H9 (cell line): ENCODE data around the gene ZNF691. TPM values are rescaled to one million over a fixed set of nuclear protein-coding genes. Genes with fewer than 3 reads are reported as not detected.

Experiments used
- DNase-seq: peaks from one replicate; pipeline ENCODE4 v3.0.0-alpha.2; 2017
- H2AFZ ChIP-seq: one replicate; pipeline ENCODE4 v1.6.1; 2013; ENCODE audit warnings: mild to moderate bottlenecking, low read length, control low read depth, moderate library complexity
- H2AK5ac ChIP-seq: 2 replicates; pipeline ENCODE4 v1.6.1; 2013; ENCODE audit warnings: low read length, control low read depth, mixed read lengths; ENCODE audit not compliant: insufficient read length
- H2BK120ac ChIP-seq: one replicate; pipeline ENCODE4 v1.6.1; 2013; ENCODE audit warnings: low read depth, mild to moderate bottlenecking, low read length, control low read depth, inconsistent platforms; ENCODE audit not compliant: poor library complexity, severe bottlenecking
- H2BK12ac ChIP-seq: 2 replicates; pipeline ENCODE4 v1.6.1; 2013; ENCODE audit warnings: low read length, control low read depth, mixed read lengths, low read depth; ENCODE audit not compliant: insufficient read length
- H2BK15ac ChIP-seq: 2 replicates; pipeline ENCODE4 v1.6.1; 2013; ENCODE audit warnings: low read depth, low read length, control low read depth
- H2BK20ac ChIP-seq: one replicate; pipeline ENCODE4 v1.6.1; 2013; ENCODE audit warnings: low read depth, mild to moderate bottlenecking, low read length, control low read depth, inconsistent platforms; ENCODE audit not compliant: poor library complexity, severe bottlenecking
- H2BK5ac ChIP-seq: 2 replicates; pipeline ENCODE4 v1.6.1; 2013; ENCODE audit warnings: low read length, control low read depth, mixed read lengths; ENCODE audit not compliant: insufficient read length
- H3K14ac ChIP-seq: 2 replicates; pipeline ENCODE4 v1.6.1; 2013; ENCODE audit warnings: low read length, control low read depth; ENCODE audit not compliant: insufficient read depth
- H3K18ac ChIP-seq: 2 replicates; pipeline ENCODE4 v1.6.1; 2013; ENCODE audit warnings: low read depth, mild to moderate bottlenecking, mixed read lengths, low read length, control low read depth; ENCODE audit not compliant: insufficient read length
- H3K23ac ChIP-seq: 2 replicates; pipeline ENCODE4 v1.6.1; 2013; ENCODE audit warnings: low read length, control low read depth, mixed read lengths, low read depth; ENCODE audit not compliant: insufficient read length
- H3K23me2 ChIP-seq: 2 replicates; pipeline ENCODE4 v1.6.1; 2013; ENCODE audit warnings: low read depth, mild to moderate bottlenecking, mixed read lengths, low read length, control low read depth; ENCODE audit not compliant: insufficient read length, poor library complexity, severe bottlenecking
- H3K27ac ChIP-seq: 2 replicates; pipeline ENCODE4 v1.5.1; 2013; ENCODE audit warnings: low read length, control low read depth, mixed read lengths, low read depth; ENCODE audit not compliant: insufficient read length
- H3K27me3 ChIP-seq: 2 replicates; pipeline ENCODE4 v1.6.1; 2013; ENCODE audit warnings: low read length, control low read depth, inconsistent platforms; ENCODE audit not compliant: insufficient read depth
- H3K4ac ChIP-seq: 2 replicates; pipeline ENCODE4 v1.6.1; 2013; ENCODE audit warnings: low read depth, mild to moderate bottlenecking, control low read depth, inconsistent platforms, low read length, moderate library complexity
- H3K4me1 ChIP-seq: 2 replicates; pipeline ENCODE4 v1.6.1; 2013; ENCODE audit warnings: low read length, control low read depth, inconsistent platforms; ENCODE audit not compliant: insufficient read depth
- H3K4me2 ChIP-seq: 2 replicates; pipeline ENCODE4 v1.6.1; 2013; ENCODE audit warnings: low read length, control low read depth, mixed read lengths; ENCODE audit not compliant: insufficient read length, insufficient read depth
- H3K56ac ChIP-seq: 2 replicates; pipeline ENCODE4 v1.6.1; 2013; ENCODE audit warnings: low read depth, mild to moderate bottlenecking, mixed read lengths, low read length, control low read depth; ENCODE audit not compliant: insufficient read length
- H3K79me1 ChIP-seq: 2 replicates; pipeline ENCODE4 v1.6.1; 2013; ENCODE audit warnings: low read depth, mild to moderate bottlenecking, moderate library complexity, low read length, control low read depth, inconsistent platforms; ENCODE audit not compliant: insufficient read depth, poor library complexity, severe bottlenecking
- H3K79me2 ChIP-seq: 2 replicates; pipeline ENCODE4 v1.6.1; 2013; ENCODE audit warnings: low read length, control low read depth, inconsistent platforms; ENCODE audit not compliant: insufficient read depth
- H3K9ac ChIP-seq: 2 replicates; pipeline ENCODE4 v1.6.1; 2013; ENCODE audit warnings: low read length, control low read depth, mixed read lengths; ENCODE audit not compliant: insufficient read length; ENCODE audit errors: extremely low read depth
- H3K9me3 ChIP-seq: one replicate; pipeline ENCODE4 v1.6.1; 2013; ENCODE audit warnings: low read depth, low read length, inconsistent platforms; ENCODE audit not compliant: control insufficient read depth
- H3T11ph ChIP-seq: one replicate; pipeline ENCODE4 v1.6.1; 2013; ENCODE audit warnings: mild to moderate bottlenecking, low read length, control low read depth, inconsistent platforms
- H4K20me1 ChIP-seq: one replicate; pipeline ENCODE4 v1.6.1; 2013; ENCODE audit not compliant: control insufficient read depth, insufficient read length, insufficient read depth
- H4K5ac ChIP-seq: 2 replicates; pipeline ENCODE4 v1.6.1; 2013; ENCODE audit warnings: low read depth, mild to moderate bottlenecking, mixed read lengths, low read length, control low read depth; ENCODE audit not compliant: insufficient read length
- H4K8ac ChIP-seq: replicated peaks from 2 replicates; pipeline ENCODE4 v1.6.1; 2013; ENCODE audit warnings: low read length, control low read depth, mixed read lengths, low read depth; ENCODE audit not compliant: insufficient read length
- H4K91ac ChIP-seq: 2 replicates; pipeline ENCODE4 v1.6.1; 2013; ENCODE audit warnings: low read depth, mild to moderate bottlenecking, moderate library complexity, mixed read lengths, low read length, control low read depth; ENCODE audit not compliant: insufficient read length
- H3K27ac Mint-ChIP-seq, 3 experiments: 2 replicates in 2 of 3; 3 replicates in 1 of 3; pipeline ENCODE4 v1.8.0; 2020 to 2021; ENCODE audit warnings: mixed read lengths in 3 of 3, mild to moderate bottlenecking in 1 of 3, moderate library complexity in 1 of 3
- H3K27me3 Mint-ChIP-seq: 2 replicates; pipeline ENCODE4 v1.8.0; 2021; ENCODE audit warnings: low read depth, mild to moderate bottlenecking, moderate library complexity, mixed read lengths
- H3K36me3 Mint-ChIP-seq, 3 experiments: 2 replicates in 2 of 3; 3 replicates in 1 of 3; pipeline ENCODE4 v1.8.0; 2020 to 2021; ENCODE audit warnings: low read depth in 3 of 3, mixed read lengths in 3 of 3; ENCODE audit not compliant: insufficient read depth in 1 of 3
- H3K4me1 Mint-ChIP-seq, 2 experiments: 2 replicates each; pipeline ENCODE4 v1.8.0; 2020; ENCODE audit warnings: mixed read lengths in 2 of 2
- H3K4me3 Mint-ChIP-seq, 2 experiments: 2 replicates in 1 of 2; 3 replicates in 1 of 2; pipeline ENCODE4 v1.8.0; 2020 to 2021; ENCODE audit warnings: mild to moderate bottlenecking in 2 of 2, mixed read lengths in 2 of 2, moderate library complexity in 1 of 2
- H3K9me3 Mint-ChIP-seq, 2 experiments: 2 replicates in 1 of 2; 3 replicates in 1 of 2; pipeline ENCODE4 v1.8.0; 2020; ENCODE audit warnings: mild to moderate bottlenecking in 2 of 2, mixed read lengths in 2 of 2, moderate library complexity in 1 of 2
- CTCF ChIP-seq: fragments of 200-600 bp; sonication (generic); conservative IDR thresholded peaks from 3 replicates; pipeline ENCODE4 v1.8.0; 2021; ENCODE audit warnings: antibody characterized with exemption, mild to moderate bottlenecking
- WGBS: extraction: QIAGEN DNeasy Blood & Tissue Kit; methylation state at CpG from one replicate; pipeline ENCODE4 v1.1.7; 2013; ENCODE audit warnings: missing lambda C conversion rate, low lambda C conversion rate, mixed read lengths; ENCODE audit not compliant: insufficient read length; ENCODE audit errors: extremely low coverage; 5-methylcytosine and 5-hydroxymethylcytosine counted together
- total RNA-seq: library from RNA; stranded (reverse); gene quantifications from 2 replicates; pipeline ENCODE4 v1.2.1, GENCODE V29; 2021

Gene ZNF691
- total RNA-seq, 1 experiment from 2014 or later = 20.1 TPM

- H3K14ac ChIP-seq = no peak overlapping the region
- no peak overlapping the region for H2BK5ac ChIP-seq
- no peak overlapping the region for H4K91ac ChIP-seq
- Mint-ChIP-seq H3K27ac (no peak overlapping the region), H3K4me1 (peaks cover 20 to 25% of the 10 kb centered on the region in 2 experiments), H3K4me3 (no peak overlapping the region), H3K9me3 (peaks cover 0 to 3% of the 10 kb centered on the region in 2 experiments; a peak in 3 of 5 replicates), H3K36me3 (peaks cover 36 to 45% (median 39%) of the 10 kb centered on the region in 3 experiments), H3K27me3 (no peaks in the 10 kb centered on the region)
- H3K9ac ChIP-seq = no peak overlapping the region
- H2BK120ac ChIP-seq = no peak overlapping the region
- H3K79me1 ChIP-seq = peaks cover 4% of the 10 kb centered on the region
- TF ChIP-seq CTCF = no peak
- no peak overlapping the region for H3K27ac ChIP-seq
- no peak overlapping the region for H3K18ac ChIP-seq
- no peaks in the 10 kb centered on the region for H3K27me3 ChIP-seq
- H4K20me1 ChIP-seq = no peaks in the 10 kb centered on the region
- no peak overlapping the region for H3K23ac ChIP-seq
- H3K4me2 ChIP-seq = no peak overlapping the region
- H3K79me2 ChIP-seq = no peaks in the 10 kb centered on the region; the same call in 1 of the 2 replicates
- H3K4me1 ChIP-seq = peaks cover 2% of the 10 kb centered on the region; the same call in 1 of the 2 replicates
- H2AFZ ChIP-seq = no peak overlapping the region
- no peak overlapping the region for H2BK12ac ChIP-seq
- peaks cover 6% of the 10 kb centered on the region for H3K23me2 ChIP-seq
- H3K56ac ChIP-seq = no peak overlapping the region
- H3T11ph ChIP-seq = no peak overlapping the region
- H3K9me3 ChIP-seq = no peaks in the 10 kb centered on the region
- no peak overlapping the region for H2AK5ac ChIP-seq
- no peak overlapping the region for H2BK20ac ChIP-seq
- H4K8ac ChIP-seq = no peak overlapping the region
- H3K4ac ChIP-seq = no peak overlapping the region
- no peak overlapping the region for H2BK15ac ChIP-seq
- no peak overlapping the region for H4K5ac ChIP-seq
- no CpG with 5 or more reads among the region's 2 CpGs for WGBS
- no peak for DNase-seq
Measured at GRCh38 chr1:42848823-42849537, 2.6 kb downstream of the ZNF691 start.
